Measurements from ENCODE around the gene ZPR1.
"Not testable (repeated sequence)": the region's sequence is repeated elsewhere in the genome, so short reads cannot be mapped to it uniquely, and the experiment has no call there.

ZPR1 gene

DNA sequence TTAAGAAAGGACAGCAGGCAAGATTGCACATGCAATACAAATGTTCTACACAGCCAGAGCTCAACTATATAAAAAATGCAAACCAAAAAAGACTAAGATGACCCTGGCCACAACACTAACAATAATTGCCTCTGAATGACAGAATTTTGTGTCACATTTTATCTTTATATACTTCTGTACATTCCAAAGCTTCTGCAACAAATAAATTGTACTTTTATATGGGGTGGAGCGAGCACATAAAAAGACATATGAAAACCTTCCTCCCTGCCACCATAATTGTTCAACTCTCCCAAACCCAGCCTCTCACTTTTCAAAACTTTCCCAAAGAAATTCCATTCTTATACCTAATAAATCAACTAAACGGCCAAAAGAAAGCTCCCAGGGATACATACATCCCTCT lies 25.7 kb downstream of the ZPR1 start:
- no peak overlapping the region for H3K4me3 ChIP-seq (ENCODE audit: low read depth, low read length)

DNA sequence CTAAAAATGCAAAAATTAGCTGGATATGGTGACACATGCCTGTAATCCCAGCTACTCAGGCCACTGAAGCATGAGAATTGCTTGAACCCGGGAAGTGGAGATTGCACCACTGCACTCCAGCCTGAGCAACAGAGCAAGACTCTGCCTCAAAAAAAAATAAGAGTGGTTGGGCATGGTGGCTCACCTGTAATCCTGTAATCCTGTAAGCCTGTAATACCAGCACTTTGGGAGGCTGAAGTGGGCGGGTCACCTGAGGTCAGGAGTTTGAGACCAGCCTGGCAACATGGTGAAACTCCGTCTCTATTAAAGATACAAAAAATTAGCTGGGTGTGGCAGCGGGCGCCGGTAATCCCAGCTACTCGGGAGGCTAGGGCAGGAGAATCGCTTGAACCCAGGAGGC lies 31.8 kb downstream of the ZPR1 start:
- not testable (repeated sequence) for H3K4me3 ChIP-seq (ENCODE audit: low read depth, low read length)

DNA sequence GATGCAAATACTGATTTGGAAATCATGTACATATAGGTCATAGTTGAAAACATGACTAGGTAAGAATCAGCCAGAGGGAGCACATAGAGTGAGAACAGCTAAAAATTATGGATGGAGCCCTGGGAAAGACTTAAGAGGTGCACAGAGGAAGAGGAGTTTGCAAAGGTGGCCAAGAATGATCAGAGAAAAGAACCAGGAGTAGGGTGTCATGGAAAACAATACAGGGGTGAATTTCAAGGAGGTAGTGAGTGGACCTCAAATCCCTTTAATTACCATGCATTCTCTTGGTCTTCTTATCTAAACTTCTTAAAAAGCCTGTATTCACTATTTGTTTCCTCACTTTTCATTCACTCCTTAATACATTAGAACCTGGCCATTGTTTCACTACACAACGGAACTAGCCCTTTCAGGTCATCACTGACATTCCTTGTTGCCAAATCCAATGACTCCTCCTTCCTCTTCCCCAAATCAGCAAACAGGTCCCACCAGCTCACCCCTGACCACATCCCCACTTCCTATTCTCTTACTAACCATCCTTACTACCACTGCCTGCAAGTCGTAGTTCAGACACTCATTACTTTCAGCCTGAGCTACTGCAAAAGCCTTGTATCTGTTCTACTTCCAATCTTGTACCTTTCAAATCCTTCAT lies 37.6 kb downstream of the ZPR1 start:
- no peak overlapping the region for H3K4me3 ChIP-seq (ENCODE audit: low read depth, low read length)

DNA sequence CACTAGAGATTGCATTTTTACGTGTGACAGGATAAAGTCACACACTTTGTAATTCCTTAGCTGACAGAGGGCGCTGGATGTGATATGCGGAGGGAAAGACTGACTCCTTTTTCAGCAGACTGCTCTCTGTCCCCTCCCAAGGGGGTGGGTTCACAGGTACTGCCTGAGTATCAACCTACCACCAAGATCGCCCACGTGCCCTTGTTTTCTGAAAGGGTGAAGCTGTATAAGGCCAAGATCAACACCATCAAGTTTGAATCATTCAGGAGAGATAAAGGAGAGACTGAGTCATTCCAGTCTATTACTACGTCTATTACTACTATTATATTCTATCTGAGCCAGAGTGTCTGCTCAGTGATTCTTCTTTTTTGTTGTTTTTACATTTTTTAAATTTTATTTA lies 45.7 kb downstream of the ZPR1 start:
- no peak overlapping the region for H3K4me3 ChIP-seq (ENCODE audit: low read depth, low read length)

DNA sequence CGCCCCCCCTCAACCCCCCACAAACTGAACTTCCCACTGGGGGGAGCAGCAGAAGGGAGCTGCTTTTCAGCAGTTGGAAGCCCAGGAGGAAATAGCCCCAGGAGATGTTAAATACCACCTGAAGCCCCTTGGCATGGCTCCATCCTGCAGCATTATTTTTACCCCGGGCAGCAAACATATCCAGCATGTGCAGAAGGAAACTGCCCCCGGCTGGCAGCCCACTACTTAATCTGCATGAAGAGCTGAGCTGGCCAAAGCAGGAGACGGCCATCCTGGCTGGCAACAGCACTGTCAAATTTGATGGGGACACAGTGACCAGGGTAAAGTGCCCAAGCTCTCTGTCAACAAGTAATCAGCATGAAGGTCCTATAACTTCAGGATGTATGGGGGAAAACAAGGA lies 47.1 kb downstream of the ZPR1 start:
- no peak overlapping the region for H3K4me3 ChIP-seq (ENCODE audit: low read depth, low read length)

GRCh38 chr11:116738975-116739374 lies 48.8 kb downstream of the ZPR1 start:
- no peak overlapping the region for H3K4me3 ChIP-seq (ENCODE audit: low read depth, low read length)

DNA sequence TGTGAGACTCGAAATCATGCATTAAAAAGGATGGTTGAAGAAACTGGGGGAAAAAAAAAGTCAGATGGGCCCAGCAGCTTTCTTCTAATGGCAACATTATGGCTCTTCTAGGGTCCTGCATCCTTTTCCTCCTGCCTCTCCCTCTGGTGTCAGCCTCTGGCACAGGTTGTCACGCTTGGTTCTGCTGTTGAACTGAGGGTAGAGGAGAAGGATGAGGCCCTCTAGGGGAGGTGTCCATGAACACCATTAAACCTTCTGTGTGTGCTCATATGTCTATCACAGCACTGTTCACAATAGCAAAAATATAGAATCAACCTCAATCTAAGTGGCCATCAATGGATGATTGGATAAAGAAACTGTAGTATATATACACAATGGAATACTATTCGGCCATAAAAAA lies 51.1 kb downstream of the ZPR1 start:
- H3K4me3 ChIP-seq (ENCODE audit: low read depth, low read length) = no peak overlapping the region

DNA sequence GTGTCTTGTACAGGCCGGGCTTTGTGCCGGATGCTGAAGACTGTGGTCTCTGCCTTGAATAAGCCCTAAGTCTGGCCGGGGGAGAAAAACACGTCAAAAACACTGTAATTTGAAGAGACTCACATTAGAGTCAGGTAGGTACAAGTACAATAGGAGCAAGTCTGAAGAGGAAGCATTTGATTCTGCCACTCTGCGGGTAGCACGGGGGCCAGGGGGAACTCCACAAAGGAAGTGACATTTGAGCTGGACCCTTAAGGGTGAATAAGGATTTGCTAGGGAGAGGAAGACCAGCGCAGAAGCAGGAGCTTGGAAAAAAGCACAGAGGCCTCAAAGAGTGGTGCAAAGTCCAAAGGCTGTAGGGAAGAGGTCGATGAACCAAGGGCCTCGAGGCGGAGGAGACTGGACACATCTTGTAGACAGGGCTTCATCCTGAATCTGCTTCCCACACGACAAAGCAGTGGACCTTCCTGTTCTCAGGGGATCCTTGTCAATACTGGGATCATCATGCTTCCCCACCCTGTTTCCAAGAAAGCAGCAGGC lies 53.8 kb downstream of the ZPR1 start:
- no peak overlapping the region for H3K4me3 ChIP-seq (ENCODE audit: low read depth, low read length)

DNA sequence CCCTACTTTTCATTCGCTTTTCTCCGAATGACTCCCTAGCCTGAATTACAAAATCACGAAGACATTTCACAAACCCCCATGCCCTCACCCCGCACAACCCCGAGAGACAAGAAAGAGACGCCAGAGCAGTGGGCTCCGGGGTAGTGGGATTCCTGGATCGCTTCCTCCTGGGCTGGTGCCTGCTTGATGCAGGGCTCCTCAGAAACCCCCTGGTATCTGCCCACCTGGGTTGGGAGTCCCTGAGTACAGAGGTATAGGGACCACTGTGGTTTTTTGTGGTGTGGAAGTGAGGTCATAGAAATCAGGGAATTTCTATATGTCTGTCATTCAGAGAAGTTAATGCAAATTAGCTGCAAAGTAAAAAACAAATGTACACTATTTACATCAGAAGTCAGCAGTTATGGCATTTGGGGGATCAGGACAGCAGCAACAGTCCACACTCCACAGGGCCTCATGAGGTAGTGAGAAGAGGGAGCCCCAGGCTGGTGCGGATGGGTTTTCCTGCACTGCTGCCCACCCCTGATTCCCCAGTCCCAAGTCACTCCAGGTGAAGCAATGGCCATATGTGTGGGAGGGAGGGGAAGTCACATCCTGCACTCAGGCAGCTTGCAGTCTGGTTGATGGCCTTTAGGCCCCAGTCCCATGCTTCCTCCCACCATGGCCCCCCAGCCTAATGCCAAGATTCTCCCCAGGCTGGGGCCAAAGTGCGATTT lies 54.6 kb downstream of the ZPR1 start:
- H3K4me3 ChIP-seq (ENCODE audit: low read depth, low read length) = no peak overlapping the region

- peak overlapping the region; percentile 15 for H3K4me3 ChIP-seq (ENCODE audit: low read depth, low read length)
Measured at GRCh38 chr11:116732271-116733042, 55.4 kb downstream of the ZPR1 start.

GRCh38 chr11:116731821-116732220 lies 56.0 kb downstream of the ZPR1 start:
- H3K4me3 ChIP-seq (ENCODE audit: low read depth, low read length) = no peak overlapping the region

DNA sequence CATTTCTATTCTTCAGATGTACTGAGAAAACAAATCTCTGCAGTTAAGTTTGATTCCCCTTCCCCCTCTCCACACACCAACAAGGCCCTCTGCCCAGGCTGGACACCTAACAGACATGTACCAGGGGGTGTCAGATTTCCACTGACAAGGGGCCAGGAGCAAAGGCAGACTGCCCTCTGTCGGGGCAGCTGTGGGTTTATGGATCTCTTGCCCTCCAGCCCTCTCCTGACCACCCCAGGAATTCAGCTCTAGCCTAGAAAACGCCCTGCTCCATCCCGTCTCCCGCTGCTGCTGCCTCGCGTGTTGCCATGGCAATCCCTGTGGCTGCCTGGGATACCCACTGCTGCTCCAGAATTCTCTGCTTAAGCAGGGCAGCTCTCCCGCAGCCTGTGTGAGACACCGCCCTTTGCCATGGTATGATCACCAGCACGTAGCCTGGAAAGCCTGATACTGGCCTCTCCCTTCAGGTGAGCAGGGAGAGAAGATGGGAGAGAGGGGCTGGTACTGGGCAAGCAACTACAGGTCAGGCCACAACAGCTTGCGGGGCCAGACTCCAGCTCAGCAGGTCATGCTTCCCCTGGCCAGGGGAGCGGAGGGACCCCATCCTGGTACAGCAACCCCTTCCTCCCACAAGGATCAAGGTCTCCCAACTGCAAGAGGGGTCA lies 56.6 kb downstream of the ZPR1 start:
- H3K4me3 ChIP-seq (ENCODE audit: low read depth, low read length) = no peak overlapping the region

DNA sequence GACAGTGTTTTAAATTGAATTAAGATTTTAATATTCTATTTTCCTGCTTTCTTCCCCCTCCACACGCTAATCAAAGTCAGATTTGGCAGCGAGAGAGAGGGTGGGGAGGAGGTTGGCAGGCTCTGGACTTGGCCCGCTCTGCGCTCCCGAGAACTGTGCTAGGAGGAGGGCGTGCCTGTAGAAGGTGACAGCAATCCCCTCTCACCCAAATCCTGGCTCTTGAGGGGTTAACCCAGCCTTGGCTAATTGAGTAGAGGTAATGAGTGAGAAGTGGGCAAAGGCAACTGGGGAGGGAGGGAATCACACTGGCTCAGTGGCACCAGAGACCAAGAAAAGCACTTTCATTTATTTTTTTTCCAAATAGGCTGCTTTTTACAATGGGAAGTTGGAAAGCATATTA lies 57.2 kb downstream of the ZPR1 start:
- H3K4me3 ChIP-seq (ENCODE audit: low read depth, low read length) = no peak overlapping the region

DNA sequence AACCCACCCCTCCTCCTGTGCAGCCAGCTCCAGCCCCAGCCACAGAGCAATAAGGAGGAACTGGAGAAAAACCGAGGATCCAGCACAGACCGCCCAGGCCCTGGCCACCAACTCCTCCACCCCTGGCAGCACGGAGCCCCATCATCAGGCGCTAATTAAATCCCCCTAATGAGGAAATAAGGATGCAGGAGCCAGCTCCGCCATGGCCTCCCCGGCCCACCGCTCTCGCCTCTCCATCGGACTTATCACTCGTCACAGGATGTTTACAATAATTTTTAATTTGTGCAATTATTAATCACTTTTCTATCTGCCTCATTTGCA lies 57.6 kb downstream of the ZPR1 start:
- H3K4me3 ChIP-seq (ENCODE audit: low read depth, low read length) = no peak overlapping the region

DNA sequence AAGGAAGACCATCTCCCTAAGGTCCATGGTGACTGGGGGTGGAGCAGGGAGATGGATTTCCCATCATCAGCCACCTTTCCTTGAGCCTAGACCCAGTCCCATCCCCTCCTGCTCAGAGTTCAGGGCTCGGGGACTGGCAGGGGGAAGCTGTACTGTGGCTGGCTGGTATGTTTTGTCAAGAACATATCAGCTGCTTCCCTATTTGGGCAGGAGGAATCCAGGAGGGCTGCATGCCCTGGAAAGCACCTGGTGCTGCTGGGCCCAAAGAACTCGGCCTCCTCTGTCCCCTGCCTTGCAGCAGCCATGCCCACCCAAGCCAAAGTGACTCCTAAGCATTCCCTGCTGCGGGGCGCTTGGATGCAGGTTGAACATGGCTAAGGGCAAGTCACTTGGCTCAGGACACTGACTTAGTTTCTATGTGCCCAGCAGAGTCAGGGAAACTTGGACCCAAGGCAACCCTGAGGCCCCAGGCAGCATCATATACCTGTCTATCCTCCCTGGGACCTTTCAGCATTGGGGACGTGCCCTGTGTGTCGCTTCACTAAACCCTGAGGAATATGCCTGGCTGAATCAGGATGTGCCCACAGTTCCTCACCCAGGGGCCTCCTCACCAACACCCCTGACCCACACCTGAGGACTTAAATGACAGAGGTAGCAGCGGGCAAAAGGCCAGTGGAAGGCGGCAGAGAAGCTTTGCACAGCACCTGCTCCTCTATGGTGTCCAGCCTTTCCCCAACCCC lies 58.2 kb downstream of the ZPR1 start:
- H3K4me3 ChIP-seq (ENCODE audit: low read depth, low read length) = no peak overlapping the region

DNA sequence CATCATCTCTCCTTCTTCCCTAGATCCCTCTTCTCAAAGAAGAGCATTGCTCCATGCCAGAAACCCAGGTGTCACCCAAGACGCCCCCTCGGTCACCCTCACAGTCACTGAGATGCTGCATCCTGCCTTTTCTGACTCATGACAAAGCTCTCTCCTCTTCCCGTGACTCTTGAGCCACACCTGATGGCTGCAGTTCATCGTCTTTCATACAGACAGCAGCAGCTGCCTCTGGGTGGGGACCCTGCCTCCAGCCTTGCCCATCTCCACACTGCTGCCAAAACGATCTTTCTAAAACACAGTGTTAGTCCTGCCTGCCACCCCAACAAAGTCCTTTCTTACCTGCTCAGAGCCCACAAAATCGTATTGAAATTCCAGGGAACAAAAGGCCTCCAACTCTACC lies 59.8 kb downstream of the ZPR1 start:
- no peak overlapping the region for H3K4me3 ChIP-seq (ENCODE audit: low read depth, low read length)

GRCh38 chr11:116725434-116726221 lies 62.2 kb downstream of the ZPR1 start:
- H3K4me3 ChIP-seq (ENCODE audit: low read depth, low read length) = no peak overlapping the region

DNA sequence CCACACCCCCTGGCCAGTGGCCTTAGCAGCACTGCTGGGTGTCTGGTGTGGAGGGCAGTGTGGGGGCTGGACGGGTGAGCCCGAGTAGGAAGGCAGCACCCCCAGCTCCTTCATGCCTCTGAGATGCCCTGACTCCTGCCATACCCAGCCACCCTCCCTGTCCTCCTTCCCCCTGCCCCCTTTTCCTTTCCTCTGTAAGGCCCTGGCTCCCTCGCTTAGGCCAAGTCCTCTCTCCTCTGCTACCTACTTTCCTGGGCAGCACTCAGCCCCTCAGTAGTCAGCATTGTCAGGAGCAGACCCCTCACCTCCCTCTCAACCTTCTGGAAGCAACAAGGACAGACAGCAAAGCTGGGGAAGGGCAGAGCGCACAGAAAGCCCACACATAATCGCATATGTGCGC lies 63.0 kb downstream of the ZPR1 start:
- no peak overlapping the region for H3K4me3 ChIP-seq (ENCODE audit: low read depth, low read length)
